ENCODE results near the gene CHPT1. TPM values are rescaled to one million over a fixed set of nuclear protein-coding genes. Genes with fewer than 3 reads are reported as not detected.

Gene CHPT1
- total RNA-seq, 1 donor from 2014 or later: 23.7 TPM

DNA sequence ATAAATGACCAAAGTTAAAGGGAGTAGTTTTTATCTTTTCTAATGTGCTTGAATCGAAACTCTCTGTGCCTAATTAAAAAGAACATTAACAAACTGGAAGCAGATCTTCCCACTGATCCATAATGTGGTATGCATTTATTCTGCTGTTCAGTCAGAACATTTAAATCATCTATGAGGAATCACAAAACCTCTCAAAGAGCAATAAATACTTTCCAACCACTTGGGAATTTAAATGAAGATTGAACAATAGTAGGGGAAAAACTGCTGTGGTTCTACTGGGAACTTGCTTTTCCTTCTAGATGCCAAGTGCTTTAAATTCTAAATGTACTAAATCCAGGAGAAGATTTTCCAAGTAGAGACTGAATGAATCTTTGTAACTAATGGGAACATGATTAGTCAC lies 12.3 kb upstream of the CHPT1 start:
- DNase-seq: no peak

DNA sequence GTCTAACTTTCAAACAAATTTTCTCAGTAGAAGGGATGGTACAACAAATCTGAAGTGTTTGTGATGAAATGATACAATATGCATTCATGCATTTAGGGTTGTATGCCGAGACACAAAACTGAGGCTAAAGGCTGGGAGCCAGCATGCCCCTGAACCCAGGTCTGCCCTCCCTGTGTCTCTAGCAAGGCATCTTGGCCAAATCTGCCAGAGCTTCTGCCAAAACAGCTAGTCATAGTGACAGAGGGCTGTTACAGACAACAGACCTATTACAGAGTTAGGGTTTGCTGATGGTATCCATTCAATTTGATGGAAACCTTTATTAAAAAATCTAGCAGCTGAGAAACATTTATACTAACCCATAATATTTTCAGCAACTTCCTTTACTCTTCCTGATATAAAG lies 11.3 kb upstream of the CHPT1 start:
- no peak for DNase-seq

DNA sequence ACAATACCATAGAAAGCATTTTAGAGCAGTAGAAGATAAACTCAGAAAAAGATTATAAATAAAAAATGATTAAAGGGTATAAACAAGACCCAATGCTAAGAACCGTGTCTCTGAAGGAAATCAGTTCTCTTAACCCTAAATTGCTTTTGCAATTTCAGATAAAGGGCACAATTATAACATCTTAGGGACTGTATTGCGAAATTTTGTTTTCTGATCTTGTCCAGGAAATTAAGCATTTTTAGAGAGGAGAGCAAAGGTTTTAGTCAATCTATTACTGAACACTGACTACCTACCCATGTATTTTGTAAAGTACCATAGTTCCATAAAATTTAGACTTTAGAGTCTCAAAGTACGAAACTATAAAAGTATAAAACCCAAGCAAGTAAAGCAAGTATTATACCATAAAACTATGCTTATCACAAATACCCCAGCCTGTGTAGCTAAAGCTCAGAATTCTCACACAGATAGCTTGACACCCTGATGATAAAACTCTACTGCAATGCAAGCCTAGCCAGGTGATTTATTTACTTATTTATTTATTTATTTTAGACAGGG lies 6.8 kb upstream of the CHPT1 start:
- no peak for DNase-seq

DNA sequence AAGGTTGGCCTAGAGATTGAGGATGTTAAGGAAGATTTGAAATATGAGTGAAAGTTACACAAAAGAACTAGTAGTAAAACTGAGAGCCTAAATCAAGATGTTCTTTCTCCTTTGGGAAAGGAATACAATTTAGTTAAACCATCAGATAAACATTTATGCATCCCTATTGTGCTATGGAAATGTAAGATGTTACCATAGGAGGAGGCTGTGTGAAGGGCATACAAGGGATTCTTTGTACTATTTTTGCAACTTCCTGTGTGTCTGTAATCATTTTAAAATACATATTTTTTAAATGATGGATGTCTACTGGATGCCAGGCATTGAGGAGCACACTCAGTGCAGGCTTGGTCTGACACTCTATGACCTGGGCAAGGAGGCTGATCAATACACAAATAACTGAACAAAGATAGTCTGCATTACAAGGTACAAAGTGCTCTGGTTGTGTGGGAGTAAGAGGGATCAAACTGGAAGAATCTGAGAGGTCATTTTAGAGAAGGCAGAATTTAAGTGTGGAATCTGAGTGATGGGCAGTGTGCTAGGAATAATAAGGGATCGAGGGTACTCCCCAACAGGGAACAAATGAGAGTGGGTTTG lies 5.8 kb upstream of the CHPT1 start:
- DNase-seq: no peak

DNA sequence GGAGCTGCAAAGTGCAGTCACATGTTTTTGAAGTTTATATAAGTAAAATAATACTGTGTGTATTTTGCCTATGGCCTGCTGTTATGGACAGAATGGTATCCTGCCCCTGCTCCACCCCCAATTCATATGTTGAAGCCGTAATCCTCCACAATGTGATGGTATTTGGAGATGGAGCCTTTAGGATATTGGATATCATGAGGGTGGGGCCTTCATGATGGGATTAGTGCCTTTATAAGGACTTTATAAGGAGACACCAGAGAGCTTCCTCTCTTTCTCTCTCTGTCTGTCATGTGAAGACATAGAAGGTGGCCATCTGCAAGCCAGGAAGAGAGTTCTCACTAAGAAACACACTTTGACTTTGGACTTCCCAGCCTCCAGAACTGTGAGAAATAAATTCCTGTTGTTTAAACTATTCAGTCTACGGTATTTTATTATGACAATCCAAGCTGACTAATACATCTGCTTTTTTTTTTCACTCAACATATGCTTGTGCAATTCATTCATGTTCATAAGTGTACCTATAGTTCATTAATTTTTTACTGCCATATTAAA lies 3.1 kb upstream of the CHPT1 start:
- DNase-seq: no peak

DNA sequence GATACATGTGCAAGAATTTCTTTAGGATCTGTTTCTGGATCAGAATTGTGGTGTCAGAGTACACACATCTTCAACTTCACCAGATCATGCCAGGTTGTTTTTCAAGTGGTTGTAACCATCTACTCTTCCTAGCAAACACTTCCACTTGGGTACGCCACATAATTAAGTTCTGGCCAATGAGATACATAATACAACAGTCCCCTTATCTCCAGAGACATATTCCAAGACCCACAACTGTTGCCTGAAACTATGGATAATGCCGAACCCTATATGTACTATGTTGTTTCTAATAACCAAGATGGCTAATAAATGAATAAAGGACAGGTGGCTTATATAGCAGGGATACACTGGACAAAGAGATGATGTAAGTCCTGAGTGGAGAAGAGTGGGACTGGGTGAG lies 2.5 kb upstream of the CHPT1 start:
- no peak for DNase-seq

DNA sequence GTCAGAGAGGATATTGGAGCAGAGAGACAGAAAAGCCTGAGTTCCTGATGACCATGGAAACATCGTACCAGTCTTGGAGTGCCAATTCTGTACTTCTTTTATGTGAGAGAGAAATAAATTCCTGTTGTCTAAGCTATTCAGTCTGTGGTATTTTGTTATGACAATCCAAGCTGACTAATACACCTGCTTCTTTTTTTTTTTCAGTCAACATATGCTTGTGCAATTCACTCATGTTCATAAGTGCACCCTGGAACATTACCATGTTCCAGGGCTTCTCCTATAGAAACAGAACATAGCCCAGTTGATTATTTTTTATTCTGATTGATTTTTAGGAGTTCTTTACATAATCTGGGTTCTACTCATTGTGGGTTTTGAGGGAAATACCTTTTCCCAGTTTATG lies 1.7 kb upstream of the CHPT1 start:
- DNase-seq: no peak

DNA sequence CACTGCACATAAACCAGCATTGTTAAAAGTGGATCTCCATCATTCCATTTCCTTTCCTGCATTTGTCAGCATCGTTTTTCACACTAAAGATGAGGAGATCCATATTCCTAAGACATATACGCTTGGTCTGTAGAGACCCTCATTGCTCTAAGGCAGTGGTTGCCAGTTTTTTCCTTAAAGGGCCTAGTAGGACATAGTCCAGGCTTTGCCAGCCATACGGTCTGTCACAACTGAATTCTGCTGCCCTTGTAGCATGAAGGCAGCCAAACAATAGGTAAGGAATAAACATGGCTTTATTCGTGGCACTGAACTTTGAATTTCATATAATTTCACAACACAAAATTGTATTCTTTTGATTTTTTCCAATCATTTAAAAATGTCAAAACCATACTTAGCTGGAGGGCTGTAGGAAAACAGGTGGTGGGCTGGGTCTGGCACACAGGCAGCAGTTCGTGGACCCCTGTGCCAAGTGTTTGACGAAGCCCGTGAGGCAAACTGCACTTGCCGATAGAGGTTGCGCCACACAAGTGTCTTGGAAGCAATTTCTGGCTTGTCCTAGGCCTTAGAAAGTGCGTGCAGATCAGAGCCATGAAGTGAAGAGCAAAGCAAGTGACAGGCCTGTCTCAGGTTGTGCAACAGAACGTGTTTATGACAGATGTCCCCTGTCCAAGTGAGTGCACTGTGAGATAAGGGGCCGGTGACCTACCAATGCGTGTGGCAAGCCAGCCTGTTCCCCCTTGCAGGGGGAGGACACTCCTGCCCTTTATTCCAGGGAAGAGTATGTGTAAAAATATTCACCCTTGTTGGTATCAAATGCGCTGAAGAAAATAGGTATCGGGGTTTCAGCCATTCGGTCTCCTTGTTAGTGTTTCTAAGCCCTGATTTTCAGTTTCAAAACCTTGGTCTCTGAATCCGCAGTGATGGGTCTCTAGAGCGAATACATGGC lies 916 bp upstream of the CHPT1 start:
- no peak for DNase-seq

DNA sequence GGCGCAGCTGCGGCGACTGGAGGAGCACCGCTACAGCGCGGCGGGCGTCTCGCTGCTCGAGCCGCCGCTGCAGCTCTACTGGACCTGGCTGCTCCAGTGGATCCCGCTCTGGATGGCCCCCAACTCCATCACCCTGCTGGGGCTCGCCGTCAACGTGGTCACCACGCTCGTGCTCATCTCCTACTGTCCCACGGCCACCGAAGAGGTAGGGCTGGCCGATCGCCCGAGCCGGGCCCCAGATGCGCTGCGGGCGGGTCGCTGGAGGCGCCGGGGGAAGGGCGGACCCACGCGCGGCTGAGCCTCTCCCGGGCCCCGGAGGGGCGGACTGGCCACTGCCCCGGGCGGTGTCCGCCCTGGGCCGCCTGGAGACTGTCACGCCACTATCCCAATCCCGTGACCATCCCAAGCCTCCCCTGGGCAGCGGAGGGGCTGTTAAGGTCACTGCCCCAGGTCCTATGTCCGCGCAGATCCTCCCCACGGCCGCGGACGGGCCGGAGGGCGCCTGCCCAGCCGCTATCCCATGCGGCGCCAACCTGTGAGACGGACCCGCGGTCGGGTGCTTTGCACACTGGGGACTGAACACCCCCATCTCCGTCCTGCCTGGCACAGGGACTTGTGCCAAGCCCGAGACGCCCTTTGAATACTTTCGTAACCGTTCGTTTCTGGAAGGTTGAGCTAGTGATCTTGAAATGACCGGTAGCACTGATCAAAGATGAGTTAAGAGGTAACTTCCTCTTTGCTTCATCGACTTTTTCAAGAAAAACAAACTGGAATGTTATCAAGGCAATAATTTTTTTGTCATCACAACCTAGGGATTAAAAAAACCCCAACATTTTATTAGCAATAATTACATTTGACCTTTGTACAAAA lies 725 bp downstream of the CHPT1 start:
- no peak for DNase-seq

DNA sequence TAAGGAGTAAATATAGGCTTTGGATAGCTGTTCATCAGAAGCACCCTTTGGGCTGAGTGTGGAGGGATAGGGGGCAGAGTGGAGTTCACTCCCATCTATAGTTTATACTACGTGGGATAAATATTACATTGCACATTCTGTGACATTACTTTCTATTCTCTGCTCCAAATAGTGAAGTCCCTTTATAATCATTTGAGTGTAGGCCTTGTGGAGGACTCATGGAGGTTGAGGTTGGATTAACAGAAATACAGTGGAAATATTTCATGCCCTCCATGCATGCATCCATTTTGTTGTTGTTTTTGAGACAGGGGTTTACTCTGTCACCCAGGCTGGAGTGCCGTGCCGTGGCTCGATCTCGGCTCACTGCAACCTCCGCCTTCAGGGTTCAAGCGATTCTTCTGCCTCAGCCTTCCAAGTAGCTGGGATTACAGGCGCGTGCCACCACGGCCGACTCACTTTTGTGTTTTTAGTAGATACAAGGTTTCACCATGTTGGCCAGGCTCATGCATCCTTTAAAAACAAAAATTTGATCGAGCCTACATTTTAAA lies 1.4 kb downstream of the CHPT1 start:
- DNase-seq: peak; percentile 4

DNA sequence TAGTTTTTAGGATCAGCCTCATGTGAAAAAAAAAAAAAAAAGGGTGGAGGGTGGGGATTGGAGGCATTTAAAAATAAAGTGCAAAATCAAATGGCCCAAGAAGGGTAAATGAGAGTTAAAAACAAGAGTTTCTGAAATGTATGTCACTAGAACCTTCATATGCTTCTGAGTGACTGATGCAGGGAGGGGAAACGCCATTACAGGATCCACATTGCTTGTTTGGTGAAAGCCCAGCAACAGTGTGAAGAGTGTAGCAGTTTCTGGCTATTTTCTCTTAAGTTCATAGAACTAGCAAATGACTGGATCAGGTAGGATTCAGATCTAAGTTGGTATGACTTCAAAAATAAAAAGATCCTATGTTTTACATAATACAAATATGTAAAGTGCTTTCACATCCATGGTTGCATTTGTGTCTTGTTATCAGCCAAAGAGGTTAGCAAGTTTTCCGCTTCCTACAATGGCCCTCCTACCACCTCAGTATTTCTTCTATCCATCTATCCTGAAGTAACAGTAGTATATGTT lies 2.9 kb downstream of the CHPT1 start:
- DNase-seq: no peak

DNA sequence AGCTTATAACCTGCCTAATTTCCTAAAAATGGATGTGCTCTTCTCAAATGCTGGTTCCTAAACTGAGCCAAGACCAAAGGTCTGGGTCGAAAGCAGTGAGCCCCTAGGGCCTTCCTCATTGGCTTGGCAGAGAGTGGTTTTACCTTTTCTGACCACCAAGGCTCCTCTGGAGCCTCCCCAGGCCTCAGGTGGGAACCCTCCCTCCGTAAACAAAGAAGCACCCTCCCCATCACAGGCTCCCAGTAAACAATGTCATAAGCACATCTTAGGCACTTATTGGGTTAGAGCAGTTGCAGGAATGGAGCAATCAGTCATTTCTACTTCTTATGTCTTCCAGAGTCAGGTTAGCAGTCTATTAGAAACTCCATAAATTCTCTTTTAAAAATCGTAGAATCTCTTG lies 6.0 kb downstream of the CHPT1 start:
- DNase-seq: no peak

DNA sequence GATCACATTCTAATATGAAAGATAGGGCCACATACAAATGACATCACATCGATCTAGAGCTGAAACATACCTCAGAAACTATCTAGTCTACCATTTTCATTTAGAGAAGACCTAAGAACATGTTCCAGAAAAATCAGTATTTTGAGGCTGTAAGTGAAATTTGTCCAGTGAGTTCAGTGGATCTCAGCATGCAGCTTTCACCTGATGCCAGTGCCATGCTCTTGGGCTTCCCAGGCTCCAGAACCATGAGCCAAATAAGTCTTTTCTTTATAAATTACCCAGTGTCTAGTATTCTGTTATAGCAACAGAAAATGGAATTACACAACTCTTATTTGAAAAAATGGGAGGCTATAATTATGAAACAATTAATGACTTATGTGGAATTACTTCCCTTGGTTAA lies 9.0 kb downstream of the CHPT1 start:
- DNase-seq: no peak

DNA sequence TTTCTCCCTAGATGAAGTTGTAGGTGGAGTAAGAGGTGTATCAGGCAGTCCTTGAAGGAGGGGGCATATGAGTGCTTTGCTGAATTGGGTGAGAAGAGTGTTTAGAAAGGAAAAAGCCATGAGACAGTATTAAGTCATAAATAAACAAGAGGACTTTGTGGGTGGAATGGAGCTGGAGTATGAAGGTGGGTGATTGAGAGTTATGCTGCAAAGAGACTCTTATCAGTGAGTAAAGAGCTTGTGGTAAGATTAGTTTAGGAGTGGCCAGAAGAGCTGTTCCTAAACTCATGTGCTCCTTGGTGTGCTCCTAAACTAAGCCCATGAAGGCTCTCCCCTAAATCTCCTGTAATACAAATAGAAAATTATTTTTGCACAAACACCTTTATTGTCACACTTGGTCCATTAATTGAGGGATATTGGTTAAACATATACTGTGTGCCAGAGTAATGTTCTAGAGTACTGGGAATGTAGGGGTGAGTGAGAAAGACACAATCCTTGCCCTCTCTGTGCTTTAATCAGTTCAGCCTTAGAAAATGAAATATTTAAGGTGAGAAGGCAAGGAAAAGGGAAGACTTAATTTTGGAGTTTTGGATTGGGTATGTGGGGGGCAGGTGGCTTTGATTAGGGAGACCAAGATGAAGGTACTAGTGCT lies 9.8 kb downstream of the CHPT1 start:
- DNase-seq: no peak

DNA sequence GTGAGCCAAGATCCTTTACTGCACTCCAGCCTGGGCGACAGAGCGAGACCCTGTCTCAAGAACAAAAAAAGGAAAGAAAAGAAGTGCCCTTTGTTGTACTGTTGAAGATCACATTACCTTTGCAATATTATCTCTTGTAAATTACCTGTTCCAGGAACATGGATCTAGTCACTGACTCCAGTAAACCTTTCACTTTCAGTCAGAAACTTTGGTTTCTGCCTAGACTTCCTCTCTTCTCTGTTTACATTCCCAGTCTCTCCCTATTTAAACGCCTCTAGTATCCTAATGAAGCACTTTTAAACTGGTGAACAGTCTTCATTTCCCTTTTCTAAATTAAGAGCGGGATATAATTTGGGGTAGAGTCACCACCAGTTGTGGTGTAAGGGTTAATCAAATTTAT lies 12.8 kb downstream of the CHPT1 start:
- DNase-seq: no peak

DNA sequence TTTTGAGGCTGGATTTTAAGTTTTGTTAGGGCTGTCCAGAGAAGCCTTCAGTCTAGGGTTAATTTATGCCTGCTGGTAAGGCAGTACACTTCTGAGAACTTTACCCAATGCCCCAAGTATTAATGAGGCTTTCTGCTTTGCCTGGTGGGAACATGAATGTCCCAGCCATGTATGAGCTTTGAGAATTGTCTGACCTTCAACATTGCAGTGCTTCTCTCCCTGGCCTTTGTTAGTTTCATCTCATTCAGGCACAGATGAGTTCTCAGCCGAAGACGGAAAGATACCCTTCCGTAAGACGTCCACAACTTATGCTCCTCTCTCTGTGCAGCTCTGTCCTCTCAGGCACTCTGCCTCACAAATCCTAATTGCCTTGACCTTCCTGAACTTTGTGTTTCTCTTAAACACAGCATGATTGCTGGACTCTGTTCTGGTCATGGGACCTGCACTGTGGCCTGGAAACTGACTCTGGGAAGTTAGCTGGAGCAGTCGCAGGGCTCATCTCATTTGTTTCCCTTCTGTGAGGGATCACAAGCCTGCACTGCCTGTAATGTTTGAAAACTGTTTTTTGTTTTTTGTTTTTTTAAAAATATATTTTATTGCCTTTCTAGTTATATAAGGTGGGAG lies 15.7 kb downstream of the CHPT1 start:
- no peak for DNase-seq

DNA sequence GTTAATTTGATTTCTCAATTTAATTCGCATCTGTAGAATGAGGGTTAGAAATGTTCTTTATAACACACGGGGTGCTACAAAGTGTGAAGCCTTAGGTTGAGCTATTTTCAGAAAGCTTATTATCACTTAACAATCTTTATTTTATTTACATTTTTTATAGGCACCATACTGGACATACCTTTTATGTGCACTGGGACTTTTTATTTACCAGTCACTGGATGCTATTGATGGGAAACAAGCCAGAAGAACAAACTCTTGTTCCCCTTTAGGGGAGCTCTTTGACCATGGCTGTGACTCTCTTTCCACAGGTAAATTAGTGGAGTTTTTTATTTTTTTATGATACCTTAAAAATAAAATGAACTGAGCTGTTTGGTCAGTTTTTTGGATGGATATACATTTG lies 16.5 kb downstream of the CHPT1 start:
- no peak for DNase-seq

DNA sequence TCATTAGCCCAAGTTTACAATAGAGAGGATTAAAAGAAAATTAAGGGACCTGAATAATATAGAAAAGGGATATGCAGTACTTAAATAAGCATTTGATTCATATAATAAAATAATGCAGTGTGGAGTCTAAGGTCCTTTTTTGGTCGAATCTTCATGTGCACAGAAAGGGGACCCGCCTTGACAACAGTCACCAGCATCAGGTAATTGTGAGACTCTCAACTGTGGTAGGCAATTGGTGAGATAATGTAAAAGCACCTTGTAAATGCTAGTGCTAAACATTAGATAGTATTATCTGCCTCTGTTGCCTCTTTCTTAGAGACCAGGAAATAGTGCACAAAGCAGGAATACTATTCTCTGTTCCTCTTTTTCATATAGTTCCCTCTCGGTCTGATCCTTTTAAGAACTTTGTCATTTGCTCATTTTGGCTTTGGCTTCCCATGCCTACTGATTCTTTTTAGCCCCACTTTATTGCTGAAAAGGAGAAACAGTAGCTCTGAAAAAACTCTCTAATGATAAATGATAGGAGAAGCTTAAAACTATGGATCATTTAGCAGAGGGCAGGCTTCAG lies 17.5 kb downstream of the CHPT1 start:
- DNase-seq: no peak

DNA sequence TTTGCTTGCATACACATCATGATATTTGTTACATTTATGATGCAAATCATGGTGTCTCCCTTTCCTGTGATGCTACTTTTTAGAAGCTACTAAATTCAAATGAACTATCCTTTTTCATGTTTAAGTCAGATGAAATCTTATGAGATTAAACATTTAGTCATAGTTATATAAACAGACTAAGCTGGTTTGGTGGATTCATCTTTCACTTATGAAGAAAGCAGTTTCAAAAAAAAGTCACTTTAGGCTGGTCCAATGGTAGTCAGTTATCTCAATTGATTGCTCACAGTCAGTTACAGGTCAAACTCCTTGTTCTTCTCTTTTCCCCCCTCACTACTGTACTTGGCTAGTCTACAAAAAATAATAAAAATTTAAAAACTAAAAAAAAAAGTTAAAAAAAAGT lies 22.1 kb downstream of the CHPT1 start:
- DNase-seq: no peak

DNA sequence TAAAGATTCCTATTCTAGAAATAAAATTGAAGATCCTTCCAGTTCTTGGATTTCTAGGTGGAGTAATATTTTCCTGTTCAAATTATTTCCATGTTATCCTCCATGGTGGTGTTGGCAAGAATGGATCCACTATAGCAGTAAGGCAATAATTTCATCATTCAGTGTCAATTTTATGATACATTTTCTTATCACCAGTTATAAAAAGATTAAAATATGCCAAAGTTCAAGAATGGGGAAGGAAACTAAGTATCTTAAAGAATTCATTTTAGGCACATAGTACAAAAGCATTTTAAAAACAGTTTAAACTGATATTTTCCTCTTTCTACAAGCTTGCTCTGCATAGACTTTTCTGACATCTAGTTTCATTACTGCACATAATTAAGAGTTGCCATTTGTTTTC lies 22.7 kb downstream of the CHPT1 start:
- DNase-seq: no peak

All from skin of body (tissue), 2 donors.